GM18526 (cell line): ENCODE measurements around the gene SYT13.

Experiments
- POLR2A ChIP-seq: IDR thresholded peaks from 3 replicates; pipeline ENCODE4 v1.6.1; 2011; ENCODE audit not compliant: insufficient read length; ENCODE audit errors: extremely low read depth

SYT13 gene

GRCh38 chr11:45225961-45226871, 59.9 kb downstream of the SYT13 start:
- no peak for TF ChIP-seq POLR2A

- TF ChIP-seq POLR2A, result no peak
These were observed 60.9 kb downstream of the SYT13 start for GRCh38 chr11:45225277-45225676.

- TF ChIP-seq POLR2A, result no peak
These were observed 61.4 kb downstream of the SYT13 start for GRCh38 chr11:45224766-45225165.

GRCh38 chr11:45223496-45223895, 62.6 kb downstream of the SYT13 start:
- TF ChIP-seq POLR2A, result no peak

- TF ChIP-seq POLR2A, result no peak
These were observed 66.7 kb downstream of the SYT13 start for GRCh38 chr11:45219411-45219810.

- TF ChIP-seq POLR2A, result no peak
These were observed 67.4 kb downstream of the SYT13 start for GRCh38 chr11:45218705-45219104.

- TF ChIP-seq POLR2A, result no peak
These were observed 68.2 kb downstream of the SYT13 start for GRCh38 chr11:45217991-45218390.

GRCh38 chr11:45216901-45217300, 69.2 kb downstream of the SYT13 start:
- TF ChIP-seq POLR2A, result no peak

- TF ChIP-seq POLR2A, result no peak
These were observed 70.1 kb downstream of the SYT13 start for GRCh38 chr11:45216031-45216430.

- no peak for TF ChIP-seq POLR2A
These were observed 70.9 kb downstream of the SYT13 start for GRCh38 chr11:45215098-45215865.

GRCh38 chr11:45213717-45214116, 72.4 kb downstream of the SYT13 start:
- no peak for TF ChIP-seq POLR2A

GRCh38 chr11:45213316-45213665, 72.8 kb downstream of the SYT13 start:
- TF ChIP-seq POLR2A, result no peak

GRCh38 chr11:45212566-45213315, 73.4 kb downstream of the SYT13 start:
- TF ChIP-seq POLR2A, result no peak

GRCh38 chr11:45211732-45212131, 74.4 kb downstream of the SYT13 start:
- TF ChIP-seq POLR2A, result no peak

GRCh38 chr11:45210846-45211245, 75.3 kb downstream of the SYT13 start:
- no peak for TF ChIP-seq POLR2A
